ENCODE results near the gene STAG1. TPM values are rescaled to one million over a fixed set of nuclear protein-coding genes. Genes with fewer than 3 reads are reported as not detected.

Gene STAG1
- polyA plus RNA-seq, 1 of the 3 experiments (the other 2 are of a cell fraction) = 5.5 TPM

DNA sequence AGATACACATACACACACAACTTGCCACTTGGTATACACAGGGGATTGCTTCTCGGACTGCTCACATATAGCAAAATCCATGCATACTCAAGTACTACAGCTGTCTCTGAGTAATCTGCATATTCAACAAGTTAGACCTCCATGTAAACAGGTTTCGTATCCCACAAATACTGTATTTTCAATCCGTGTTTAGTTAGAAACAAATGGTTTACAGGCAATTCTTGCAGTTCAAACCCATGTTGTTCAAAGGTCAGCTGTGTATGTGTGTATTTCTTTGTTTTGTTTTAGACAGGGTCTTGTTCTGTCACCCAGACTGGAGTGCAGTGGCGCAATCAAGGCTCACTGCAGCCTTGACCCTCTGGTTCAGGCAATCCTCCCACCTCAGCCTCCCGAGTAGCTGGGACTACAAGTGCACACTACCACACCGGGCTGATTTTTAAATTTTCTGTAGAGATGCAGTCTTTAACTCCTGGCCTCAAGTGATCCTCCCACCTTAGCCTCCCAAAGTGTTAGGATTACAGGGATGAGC lies 253.2 kb downstream of the STAG1 start:
- ChIA-PET CTCF (interaction anchor here (1.4 kb wide), 1 partner anchor 253 kb away, joined by 3 read pairs; the partner anchor contains the start of gene STAG1), POLR2A (no interaction called here)
- Histone ChIP-seq H3K9ac (no peak overlapping the region), H3K27me3 (ENCODE audit: insufficient read depth) (no peaks in the 10 kb centered on the region), H3K9me3 (peaks cover 3% of the 10 kb centered on the region; the same call in 1 of the 2 replicates), H3K9me2 (no peaks in the 10 kb centered on the region), H3K27ac (ENCODE audit: low read depth in 2 of 2, low read length in 1 of 2) (no peak overlapping the region), H2AFZ (ENCODE audit: low read depth) (no peak overlapping the region), H3K4me2 (no peak overlapping the region), H4K20me1 (ENCODE audit: insufficient read depth) (no peaks in the 10 kb centered on the region), H3K4me3 (ENCODE audit: low read depth in 2 of 2, low read length in 1 of 2) (no peak overlapping the region), H3K36me3 (replicated peaks in 1 of 2; ENCODE audit: control insufficient read depth in 1 of 2, insufficient read depth in 2 of 2, low read length in 1 of 2) (peaks cover 0 to 46% of the 10 kb centered on the region in 2 experiments), H3F3A (replicated peaks; ENCODE audit: insufficient read depth) (peaks cover 5% of the 10 kb centered on the region), H3K79me2 (ENCODE audit: insufficient read depth) (no peaks in the 10 kb centered on the region), H3K4me1 (ENCODE audit: control insufficient read depth in 1 of 2, insufficient read depth in 2 of 2, low read depth in 1 of 2, low read length in 1 of 2) (no peaks in the 10 kb centered on the region)
- no peak for DNase-seq
- TF ChIP-seq NRF1 (IDR thresholded peaks at IDR 0.05; ENCODE audit: low read depth, low read length) (no peak), MEF2A (IDR thresholded peaks at IDR 0.05; ENCODE audit: borderline replicate concordance, low read depth) (no peak), FOXJ3 (CRISPR knock-in tag; IDR thresholded peaks at IDR 0.05) (no peak), YY1 (IDR thresholded peaks at IDR 0.05; ENCODE audit: low read depth) (no peak), RXRA (IDR thresholded peaks at IDR 0.05; ENCODE audit: borderline replicate concordance, low read depth) (no peak), RFX5 (IDR thresholded peaks at IDR 0.05; ENCODE audit: low read length) (no peak), ELF1 (IDR thresholded peaks at IDR 0.05) (no peak), TCF12 (IDR thresholded peaks at IDR 0.05) (no peak), SIN3A (IDR thresholded peaks at IDR 0.05; ENCODE audit: borderline replicate concordance, low read depth, low read length) (no peak), NFIC (IDR thresholded peaks at IDR 0.05; ENCODE audit: borderline replicate concordance) (no peak), POLR2AphosphoS5 (IDR thresholded peaks at IDR 0.05; ENCODE audit: low read depth, low read length) (no peak), RCOR1 (IDR thresholded peaks at IDR 0.05; ENCODE audit: low read length) (no peak), GATA2 (CRISPR knock-in tag; IDR thresholded peaks at IDR 0.05) (no peak), FOXM1 (IDR thresholded peaks at IDR 0.05; ENCODE audit: low read depth) (no peak)
- TF ChIP-seq, protein P1, sequence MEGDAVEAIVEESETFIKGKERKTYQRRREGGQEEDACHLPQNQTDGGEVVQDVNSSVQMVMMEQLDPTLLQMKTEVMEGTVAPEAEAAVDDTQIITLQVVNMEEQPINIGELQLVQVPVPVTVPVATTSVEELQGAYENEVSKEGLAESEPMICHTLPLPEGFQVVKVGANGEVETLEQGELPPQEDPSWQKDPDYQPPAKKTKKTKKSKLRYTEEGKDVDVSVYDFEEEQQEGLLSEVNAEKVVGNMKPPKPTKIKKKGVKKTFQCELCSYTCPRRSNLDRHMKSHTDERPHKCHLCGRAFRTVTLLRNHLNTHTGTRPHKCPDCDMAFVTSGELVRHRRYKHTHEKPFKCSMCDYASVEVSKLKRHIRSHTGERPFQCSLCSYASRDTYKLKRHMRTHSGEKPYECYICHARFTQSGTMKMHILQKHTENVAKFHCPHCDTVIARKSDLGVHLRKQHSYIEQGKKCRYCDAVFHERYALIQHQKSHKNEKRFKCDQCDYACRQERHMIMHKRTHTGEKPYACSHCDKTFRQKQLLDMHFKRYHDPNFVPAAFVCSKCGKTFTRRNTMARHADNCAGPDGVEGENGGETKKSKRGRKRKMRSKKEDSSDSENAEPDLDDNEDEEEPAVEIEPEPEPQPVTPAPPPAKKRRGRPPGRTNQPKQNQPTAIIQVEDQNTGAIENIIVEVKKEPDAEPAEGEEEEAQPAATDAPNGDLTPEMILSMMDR (IDR thresholded peaks at IDR 0.05) = no peak
- TF ChIP-seq, protein P2, sequence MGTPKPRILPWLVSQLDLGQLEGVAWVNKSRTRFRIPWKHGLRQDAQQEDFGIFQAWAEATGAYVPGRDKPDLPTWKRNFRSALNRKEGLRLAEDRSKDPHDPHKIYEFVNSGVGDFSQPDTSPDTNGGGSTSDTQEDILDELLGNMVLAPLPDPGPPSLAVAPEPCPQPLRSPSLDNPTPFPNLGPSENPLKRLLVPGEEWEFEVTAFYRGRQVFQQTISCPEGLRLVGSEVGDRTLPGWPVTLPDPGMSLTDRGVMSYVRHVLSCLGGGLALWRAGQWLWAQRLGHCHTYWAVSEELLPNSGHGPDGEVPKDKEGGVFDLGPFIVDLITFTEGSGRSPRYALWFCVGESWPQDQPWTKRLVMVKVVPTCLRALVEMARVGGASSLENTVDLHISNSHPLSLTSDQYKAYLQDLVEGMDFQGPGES (IDR thresholded peaks at IDR 0.05; ENCODE audit: low read depth, low read length) = no peak
- 97% methylated on average over 6 of the region's 6 CpGs for WGBS (ENCODE audit: low lambda C conversion rate)

DNA sequence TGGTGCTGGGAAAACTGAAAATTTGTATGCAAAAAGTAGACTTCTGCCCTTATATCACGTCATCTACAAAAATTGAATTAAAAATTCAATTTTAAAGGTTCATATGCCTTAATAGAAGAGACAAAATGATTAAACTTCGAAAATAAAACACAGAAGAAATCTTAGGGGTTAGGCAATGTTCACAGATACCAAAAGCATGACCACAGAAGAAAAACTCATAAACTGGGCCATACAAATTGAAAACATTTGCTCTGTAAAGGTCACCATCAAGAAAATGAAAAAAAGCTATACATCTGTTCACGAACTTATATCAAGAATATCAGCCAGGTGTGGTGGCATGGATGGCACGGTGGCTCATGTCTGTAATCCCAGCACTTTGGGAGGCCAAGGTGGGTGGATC lies 257.0 kb downstream of the STAG1 start:
- no peak overlapping the region for H3K4me3 ChIP-seq (ENCODE audit: low read depth in 2 of 2, low read length in 1 of 2)
- H3K79me2 ChIP-seq (ENCODE audit: insufficient read depth) = no peaks in the 10 kb centered on the region
- no peak overlapping the region for H3K4me2 ChIP-seq
- no peak for DNase-seq
- ChIA-PET POLR2A (no interaction called here), CTCF (no interaction called here)
- H3K9me3 ChIP-seq = peaks cover 3% of the 10 kb centered on the region; the same call in 1 of the 2 replicates
- no peaks in the 10 kb centered on the region for H3K9me2 ChIP-seq
- peaks cover 0 to 59% of the 10 kb centered on the region in 2 experiments for H3K36me3 ChIP-seq (replicated peaks in 1 of 2; ENCODE audit: control insufficient read depth in 1 of 2, insufficient read depth in 2 of 2, low read length in 1 of 2)
- no peak overlapping the region for H2AFZ ChIP-seq (ENCODE audit: low read depth)
- H3K9ac ChIP-seq = no peak overlapping the region
- no peaks in the 10 kb centered on the region for H4K20me1 ChIP-seq (ENCODE audit: insufficient read depth)
- no peaks in the 10 kb centered on the region for H3F3A ChIP-seq (replicated peaks; ENCODE audit: insufficient read depth)
- WGBS (ENCODE audit: low lambda C conversion rate) = 96% methylated on average over 4 of the region's 4 CpGs
- no peaks in the 10 kb centered on the region for H3K27me3 ChIP-seq (ENCODE audit: insufficient read depth)
- H3K27ac ChIP-seq (ENCODE audit: low read depth in 2 of 2, low read length in 1 of 2) = no peak overlapping the region
- H3K4me1 ChIP-seq (ENCODE audit: control insufficient read depth in 1 of 2, insufficient read depth in 2 of 2, low read depth in 1 of 2, low read length in 1 of 2) = no peaks in the 10 kb centered on the region
- no peak for TF ChIP-seq TCF12 (IDR thresholded peaks at IDR 0.05)
- TF ChIP-seq TEAD4 (IDR thresholded peaks at IDR 0.05; ENCODE audit: borderline replicate concordance, insufficient read depth) = no peak
- TF ChIP-seq FOSL2 (IDR thresholded peaks at IDR 0.05; ENCODE audit: borderline replicate concordance, low read depth) = no peak
- no peak for TF ChIP-seq POLR2AphosphoS5 (IDR thresholded peaks at IDR 0.05; ENCODE audit: low read depth, low read length)
- no peak for TF ChIP-seq SMC3 (IDR thresholded peaks at IDR 0.05; ENCODE audit: low read depth, low read length)
- TF ChIP-seq, protein P3, sequence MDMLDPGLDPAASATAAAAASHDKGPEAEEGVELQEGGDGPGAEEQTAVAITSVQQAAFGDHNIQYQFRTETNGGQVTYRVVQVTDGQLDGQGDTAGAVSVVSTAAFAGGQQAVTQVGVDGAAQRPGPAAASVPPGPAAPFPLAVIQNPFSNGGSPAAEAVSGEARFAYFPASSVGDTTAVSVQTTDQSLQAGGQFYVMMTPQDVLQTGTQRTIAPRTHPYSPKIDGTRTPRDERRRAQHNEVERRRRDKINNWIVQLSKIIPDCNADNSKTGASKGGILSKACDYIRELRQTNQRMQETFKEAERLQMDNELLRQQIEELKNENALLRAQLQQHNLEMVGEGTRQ (IDR thresholded peaks at IDR 0.05; ENCODE audit: borderline replicate concordance, low read depth, low read length) = no peak
- TF ChIP-seq MEF2A (IDR thresholded peaks at IDR 0.05; ENCODE audit: borderline replicate concordance, low read depth) = no peak
- no peak for TF ChIP-seq YY1 (IDR thresholded peaks at IDR 0.05; ENCODE audit: low read depth)
- no peak for TF ChIP-seq FOXJ3 (CRISPR knock-in tag; IDR thresholded peaks at IDR 0.05)
- no peak for TF ChIP-seq GATA2 (CRISPR knock-in tag; IDR thresholded peaks at IDR 0.05)
- TF ChIP-seq SIN3A (IDR thresholded peaks at IDR 0.05; ENCODE audit: borderline replicate concordance, low read depth, low read length) = no peak
- TF ChIP-seq, protein P1 (IDR thresholded peaks at IDR 0.05) = no peak
- no peak for TF ChIP-seq JUND (IDR thresholded peaks at IDR 0.05)
- TF ChIP-seq, protein P4, sequence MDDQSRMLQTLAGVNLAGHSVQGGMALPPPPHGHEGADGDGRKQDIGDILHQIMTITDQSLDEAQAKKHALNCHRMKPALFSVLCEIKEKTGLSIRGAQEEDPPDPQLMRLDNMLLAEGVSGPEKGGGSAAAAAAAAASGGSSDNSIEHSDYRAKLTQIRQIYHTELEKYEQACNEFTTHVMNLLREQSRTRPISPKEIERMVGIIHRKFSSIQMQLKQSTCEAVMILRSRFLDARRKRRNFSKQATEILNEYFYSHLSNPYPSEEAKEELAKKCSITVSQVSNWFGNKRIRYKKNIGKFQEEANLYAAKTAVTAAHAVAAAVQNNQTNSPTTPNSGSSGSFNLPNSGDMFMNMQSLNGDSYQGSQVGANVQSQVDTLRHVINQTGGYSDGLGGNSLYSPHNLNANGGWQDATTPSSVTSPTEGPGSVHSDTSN (IDR thresholded peaks at IDR 0.05) = no peak
